HPDE6-E6E7 (cell line): ENCODE results near the gene HARS1.
"Not testable (repeated sequence)": the region's sequence is repeated elsewhere in the genome, so short reads cannot be mapped to it uniquely, and the experiment has no call there.

ENCODE experiments used
- DNase-seq: peaks from one replicate; pipeline ENCODE4 v3.0.0; 2011; ENCODE audit warnings: missing footprints; ENCODE audit errors: extremely low spot score

Gene HARS1

DNA sequence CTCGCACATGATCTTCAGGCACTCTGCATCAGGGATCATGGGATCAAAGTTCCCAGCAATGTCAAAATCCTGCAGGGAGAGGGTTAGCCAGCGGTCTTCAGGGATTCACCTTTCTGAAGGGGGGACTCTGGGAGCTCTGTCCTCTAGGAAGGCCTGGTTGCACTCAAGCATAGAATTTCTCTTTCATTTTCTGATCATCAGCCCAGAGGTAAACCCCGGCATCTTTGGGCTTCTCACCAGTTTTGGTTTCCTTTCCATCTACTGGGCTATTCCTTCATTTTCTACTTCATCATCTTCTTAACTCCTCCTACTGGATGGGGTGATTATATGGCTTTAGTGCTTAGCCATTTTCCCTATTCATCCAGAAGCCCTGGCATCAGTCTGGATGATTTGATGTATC lies 13.2 kb downstream of the HARS1 start:
- DNase-seq: no peak

DNA sequence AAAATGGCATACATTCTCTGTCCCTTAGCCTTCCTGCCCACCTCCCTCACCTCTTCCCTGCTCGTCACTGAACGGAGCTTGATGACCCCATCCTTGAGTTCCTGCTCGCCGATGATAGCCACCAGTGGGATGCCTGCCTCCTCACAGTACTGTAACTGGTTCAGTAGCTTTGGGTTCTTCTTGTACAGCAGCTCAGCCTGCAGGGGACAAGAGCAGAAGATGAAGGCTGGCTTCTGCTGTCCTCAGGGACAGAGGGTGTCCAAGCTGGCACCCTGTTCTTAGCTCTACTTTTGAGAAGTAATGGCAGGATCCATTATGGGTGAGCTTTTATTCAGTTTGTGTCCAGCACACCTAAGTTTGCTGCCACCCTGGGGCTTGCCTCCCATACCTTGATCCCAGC lies 16.5 kb downstream of the HARS1 start:
- DNase-seq: no peak

DNA sequence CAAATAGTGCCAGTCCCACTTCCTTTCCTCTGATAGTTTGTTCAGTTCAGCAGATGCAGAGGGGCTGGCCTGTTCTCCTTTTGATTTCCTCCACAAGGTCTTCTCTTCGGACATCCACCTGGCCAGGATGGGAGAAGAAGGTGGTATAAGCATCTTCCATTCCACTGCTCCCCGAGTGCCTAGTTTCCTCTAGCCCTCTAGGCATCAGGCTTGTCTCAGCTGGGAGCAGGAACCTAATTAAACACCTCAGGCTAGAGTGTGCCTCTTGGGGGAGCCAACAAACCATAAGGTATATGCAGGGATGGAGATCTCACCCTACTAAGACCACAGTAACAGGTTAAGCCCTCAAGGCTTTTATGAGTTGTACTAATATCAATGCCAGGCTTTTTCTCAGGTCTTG lies 17.0 kb downstream of the HARS1 start:
- no peak for DNase-seq

DNA sequence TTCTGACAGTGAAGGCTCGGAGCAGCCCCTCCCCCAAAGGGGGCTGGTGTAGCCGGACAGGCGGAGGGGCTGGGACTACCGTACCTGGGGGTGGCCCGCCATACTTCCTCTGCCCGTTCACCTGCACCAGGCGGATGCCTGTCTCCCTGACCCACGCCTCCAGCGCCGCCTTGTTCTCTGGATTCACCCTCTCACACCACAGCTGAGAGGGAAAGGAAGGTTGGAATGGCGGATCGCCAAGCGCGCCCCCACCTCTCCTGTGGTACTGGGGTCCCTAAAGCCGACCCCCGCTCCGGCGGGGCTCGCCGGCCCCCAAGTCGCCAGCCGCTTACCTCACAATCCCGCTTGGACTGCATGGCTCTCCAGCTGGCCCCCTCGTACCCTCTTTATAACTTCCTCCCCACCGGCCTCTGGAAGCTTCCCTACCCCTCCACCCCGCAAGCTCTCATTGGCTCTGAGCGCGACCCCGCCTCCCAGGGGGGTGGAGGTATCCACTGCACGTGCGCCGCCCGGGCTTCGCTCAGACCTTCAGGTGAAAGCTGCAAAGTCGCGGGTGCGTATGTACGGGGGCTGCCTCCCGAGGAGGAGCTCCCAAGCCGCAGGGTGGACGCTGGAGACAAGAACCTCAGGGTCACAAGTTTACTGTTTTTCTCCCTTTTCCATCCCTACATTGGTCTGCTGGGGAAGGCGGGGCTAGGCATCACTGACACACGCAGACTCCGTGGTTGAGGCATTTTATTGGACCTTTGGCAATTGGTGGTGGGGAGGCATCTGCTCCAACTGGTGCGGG lies 17.8 kb downstream of the HARS1 start, which contains the start of gene DND1:
Gene DND1, minus strand, starts transcription at position 390 of the 790 bp plus-strand sequence. Its CDS starts 34 bp downstream, at position 356.
- DNase-seq: no peak

DNA sequence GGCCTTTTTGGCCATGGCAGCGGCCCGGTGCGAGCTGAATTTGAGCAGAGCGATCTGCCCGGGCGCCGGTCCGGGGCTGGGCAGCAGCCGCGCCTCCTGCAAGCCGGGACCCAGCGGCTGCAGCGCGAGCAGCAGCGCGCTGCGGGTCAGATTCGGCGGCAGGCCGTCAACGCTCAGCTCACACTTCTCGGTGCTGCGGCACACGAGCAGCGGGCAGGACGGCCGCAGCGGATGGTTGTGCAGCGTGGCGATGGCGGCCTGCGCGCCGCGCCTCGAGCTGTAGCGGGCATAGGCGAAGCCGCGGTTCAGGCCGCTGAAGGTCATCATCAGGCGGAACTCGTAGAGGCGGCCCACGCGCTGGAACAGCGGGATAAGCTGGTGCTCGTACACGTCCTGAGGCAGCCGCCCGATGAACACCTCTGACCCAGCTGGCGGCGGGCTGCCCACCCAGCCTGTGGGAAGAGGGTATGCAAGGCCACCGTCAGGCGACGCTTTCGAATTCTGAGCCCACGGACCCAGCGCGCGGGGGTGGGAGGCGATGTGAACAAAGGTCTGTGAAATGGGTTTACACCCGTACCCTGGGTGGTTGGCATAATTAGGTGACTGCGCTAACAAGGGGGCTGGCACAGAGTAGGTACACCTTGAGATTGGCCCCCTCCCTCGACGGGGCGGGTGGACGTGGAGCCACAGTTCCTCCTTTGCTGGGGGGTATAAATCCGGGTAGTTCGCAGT lies 18.5 kb downstream of the HARS1 start:
- no peak for DNase-seq

DNA sequence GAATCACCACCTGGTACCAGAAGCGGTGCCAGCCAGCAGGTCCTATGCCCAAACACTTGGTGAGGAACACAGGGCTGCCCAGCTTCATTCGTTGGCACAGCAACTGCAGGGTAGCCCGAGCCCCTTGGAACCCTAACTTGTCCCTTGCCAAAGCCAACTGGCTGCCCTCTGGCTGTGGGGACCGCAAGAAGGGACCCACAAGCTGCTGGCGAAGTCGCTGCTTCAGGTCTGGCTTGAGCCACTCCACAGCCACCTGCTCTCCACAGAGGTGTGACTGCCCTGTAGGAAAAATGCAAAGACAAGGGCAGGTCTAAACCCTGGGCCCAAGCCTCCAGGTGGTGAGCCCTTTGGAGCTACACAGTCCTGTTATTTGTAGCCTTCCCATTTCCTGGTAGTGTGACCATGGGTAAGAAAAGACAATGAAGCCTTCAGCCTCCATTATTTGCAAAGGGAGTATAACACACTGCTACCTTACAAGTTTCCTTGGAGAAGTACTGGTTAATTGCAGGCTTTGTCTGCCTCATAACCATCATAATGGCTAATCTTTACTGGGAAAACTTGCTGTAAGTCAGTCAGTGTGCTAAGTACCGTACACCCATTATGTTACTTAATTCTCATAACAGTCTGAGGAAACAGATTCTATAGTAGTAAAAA lies 19.6 kb downstream of the HARS1 start:
- no peak for DNase-seq

DNA sequence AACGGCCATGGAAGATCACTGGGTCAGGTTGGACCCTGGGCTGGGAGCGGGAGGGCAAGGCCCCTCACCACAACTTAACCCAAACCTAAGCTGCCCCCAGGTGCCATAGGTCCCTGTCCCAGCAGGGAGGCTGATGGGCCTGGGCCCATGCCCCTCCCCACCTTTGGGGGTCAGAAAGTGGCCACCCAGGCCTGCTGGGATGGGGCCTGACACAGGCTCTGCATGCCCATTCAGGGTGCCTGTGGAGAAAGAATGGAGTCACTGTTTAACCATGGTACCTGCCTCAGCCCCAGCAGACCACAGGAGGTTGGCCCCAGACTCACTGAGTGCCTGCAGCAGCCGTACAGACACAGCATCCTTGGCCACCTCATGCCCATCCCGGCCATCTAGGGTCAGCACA lies 20.1 kb downstream of the HARS1 start:
- DNase-seq: not testable (repeated sequence)

DNA sequence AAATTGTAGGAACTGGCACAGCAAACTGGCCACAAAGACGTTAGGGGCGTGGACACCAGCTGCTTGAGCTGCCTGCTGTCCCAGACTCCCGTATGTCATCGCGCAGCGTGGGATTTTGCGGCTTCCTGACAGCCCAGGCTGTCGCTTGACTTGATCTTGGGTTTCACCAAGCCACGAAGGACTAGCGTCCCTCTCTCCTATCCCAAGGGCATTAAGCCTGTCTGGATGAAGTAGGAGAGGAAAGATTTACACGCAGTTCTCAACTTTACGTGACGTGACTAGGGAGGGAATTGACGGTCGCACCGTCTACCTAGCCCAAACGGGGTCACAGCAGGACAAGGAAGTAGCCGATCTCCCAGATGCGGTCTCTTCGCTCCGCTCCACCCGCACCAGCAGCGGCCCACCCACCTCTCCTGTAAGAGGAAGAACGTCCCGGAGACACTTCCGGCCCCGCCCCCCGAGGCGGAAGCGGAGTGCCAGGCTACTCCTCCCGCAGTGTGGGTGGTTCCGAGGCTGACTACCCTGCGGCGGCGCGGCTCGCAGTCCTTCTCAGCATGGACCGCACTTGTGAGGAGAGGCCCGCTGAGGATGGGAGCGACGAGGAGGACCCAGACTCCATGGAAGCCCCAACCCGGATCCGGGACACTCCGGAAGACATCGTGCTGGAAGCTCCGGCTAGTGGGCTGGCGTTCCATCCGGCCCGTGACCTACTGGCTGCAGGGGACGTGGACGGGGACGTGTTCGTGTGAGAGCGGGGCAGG lies 26.6 kb downstream of the HARS1 start, which contains the start of gene WDR55:
Gene WDR55, plus strand, starts transcription at position 546 of the 761 bp plus-strand sequence. Its CDS starts 9 bp downstream, at position 555.
- peak; percentile 96 for DNase-seq

DNA sequence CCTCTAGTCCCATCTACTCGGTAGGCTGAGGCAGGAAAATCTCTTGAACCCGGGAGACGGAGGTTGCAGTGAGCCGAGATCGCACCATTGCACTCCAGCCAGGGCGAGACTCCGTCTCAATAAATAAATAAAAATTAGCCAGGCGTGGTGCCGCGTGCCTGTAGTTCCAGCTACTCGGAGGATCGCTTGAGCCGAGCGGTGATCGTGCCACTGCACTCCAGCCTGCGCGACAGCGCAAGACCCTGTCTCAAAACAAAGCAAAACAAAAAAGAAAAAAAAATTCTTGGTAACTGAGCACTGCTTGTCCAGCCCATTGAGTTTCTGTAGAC lies 27.2 kb downstream of the HARS1 start:
- DNase-seq: no peak

DNA sequence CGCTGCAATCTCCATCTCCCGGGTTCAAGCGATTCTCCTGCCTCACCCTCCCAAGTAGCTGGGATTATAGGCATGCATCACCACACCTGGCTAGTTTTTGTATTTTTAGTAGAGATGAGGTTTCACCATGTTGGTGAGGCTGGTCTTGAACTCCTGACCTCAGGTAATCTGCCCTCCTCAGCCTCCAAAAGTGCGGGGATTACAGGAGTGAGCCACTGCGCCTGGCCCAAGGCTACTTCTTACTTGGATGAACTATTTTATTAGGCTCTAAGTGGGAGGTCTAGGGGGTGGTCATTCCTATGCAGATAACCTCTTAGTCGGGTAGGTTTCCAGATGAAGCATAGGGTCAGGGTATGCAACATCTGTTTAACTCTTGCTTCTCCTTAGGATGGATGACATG lies 30.8 kb downstream of the HARS1 start:
- DNase-seq: not testable (repeated sequence)

DNA sequence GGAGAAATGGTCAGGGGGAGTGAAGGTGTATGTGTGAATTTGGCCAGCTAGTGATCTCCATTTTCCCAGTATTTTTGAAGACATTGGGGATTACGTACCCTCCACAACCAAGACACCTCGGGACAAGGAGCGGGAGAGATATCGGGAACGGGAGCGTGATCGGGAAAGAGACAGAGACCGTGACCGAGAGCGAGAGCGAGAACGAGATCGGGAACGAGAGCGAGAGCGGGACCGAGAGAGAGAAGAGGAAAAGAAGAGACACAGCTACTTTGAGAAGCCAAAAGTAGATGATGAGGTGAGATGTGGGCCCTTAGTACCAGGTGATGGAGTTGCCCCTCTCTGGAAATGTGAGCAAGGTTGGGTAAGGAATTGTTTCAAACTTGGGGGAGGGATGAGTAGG lies 32.3 kb downstream of the HARS1 start:
- no peak for DNase-seq

DNA sequence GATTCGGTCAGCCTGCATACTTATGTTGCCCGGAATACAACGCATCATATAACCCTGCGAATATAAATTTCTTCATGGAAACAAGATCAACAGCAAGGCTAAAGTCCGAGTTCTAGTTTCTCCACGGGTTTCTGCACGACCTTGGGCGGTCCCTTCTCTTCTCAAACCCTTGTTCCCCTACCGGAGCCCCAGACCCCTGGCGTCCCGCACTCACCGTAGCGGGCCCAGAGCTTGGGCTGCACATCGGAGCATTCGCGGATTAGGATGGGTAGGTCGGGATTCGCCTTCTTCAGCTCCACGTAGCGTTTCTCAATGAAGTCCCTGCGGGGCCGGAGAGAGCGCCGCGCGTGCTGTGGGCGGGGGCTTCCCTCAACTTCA lies 44.1 kb downstream of the HARS1 start:
- no peak for DNase-seq

DNA sequence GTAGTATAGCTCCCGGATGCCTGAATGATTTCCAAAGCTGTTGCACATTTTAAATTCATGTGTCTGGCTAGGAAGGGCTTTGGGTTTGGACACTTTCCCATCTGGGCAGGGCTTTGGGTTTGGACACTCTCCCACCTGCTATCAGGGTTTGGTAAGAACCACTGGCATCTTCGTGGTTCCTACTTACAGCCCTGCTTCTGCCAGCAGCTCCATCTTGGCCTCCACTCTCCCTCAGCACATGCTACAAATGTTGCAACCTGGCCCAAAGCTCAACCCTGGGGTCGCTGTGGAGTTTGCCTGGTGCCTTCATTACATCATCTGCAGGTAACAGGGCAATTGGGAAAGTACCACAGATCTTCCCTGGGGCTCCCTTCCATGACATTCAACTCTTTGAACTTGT lies 48.5 kb downstream of the HARS1 start:
- no peak for DNase-seq

DNA sequence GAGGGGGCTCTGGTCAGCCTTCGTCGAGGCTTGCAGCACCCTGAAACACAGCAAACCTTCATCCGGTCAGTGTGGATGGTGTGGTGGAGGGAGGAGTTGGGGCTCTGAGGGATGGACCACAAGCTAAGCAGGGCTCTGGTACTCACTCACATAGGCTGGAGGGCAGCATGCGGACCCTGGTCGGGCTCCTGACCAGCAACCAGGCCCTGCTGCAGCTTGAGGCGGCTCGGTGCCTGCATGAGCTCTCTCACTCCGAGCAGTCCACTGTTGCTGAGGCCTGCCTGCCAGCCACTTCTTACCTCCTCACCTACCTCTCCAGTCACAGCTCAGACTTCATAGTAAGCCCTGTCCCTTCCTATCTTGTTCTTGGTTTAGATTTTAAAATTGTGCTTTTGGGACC lies 49.5 kb downstream of the HARS1 start:
- no peak for DNase-seq

DNA sequence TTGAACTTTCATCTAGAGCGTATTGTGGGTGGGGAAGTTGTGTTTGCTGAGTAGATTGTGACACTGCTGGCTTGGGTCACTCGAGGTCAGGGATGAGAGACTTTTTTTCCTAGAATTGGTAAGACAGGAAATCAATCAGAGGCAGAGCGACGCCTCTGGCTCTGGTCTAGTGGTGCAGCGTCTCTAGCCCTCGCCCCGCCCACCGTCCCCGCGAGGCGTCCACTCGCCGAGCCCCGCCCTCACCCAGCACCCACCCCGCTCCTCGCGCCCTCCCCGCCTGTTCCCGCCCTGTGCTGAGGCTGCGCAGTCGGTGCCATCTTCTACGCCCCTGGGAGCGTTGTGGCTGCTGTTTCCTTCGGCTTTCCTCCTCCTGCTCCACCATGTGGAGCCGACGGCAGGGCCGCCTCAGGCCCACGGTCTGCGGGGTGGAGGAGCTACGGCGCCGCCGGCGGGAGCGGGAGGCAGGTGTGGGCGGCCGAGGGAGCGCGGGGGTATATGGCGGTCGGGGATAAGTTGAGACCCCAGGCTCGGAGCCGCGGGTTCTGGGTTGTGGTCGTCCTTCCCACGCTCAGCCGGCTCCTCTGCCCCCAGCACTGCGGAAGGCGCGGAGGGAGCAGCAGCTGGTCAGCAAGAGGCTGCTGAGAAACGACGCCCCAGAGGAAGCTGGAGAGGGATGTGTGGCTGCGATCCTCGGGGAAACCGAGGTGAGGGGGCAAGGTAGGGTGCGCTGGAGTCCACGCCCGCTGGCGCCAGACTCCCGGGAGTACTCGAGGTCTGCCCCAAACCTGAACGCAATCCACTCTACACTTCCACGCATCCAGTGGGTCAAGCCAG lies 51.8 kb downstream of the HARS1 start, which contains the start of gene TMCO6:
Gene TMCO6, plus strand, starts transcription at position 304 of the 834 bp plus-strand sequence. Its CDS starts 77 bp downstream, at position 381.
- peak; percentile 98 for DNase-seq

DNA sequence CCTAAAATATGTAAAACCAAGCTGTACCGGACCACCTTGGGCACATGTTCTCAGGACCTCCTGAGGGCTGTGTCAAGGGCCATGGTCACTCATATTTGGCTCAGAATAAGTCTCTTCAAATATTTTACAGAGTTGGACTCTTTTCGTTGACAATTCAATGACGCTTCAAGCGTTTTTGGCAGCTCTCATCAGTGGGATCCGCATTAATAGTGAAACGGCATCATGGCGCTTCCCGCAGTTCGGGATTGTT lies 52.3 kb downstream of the HARS1 start:
- DNase-seq: not testable (repeated sequence)

DNA sequence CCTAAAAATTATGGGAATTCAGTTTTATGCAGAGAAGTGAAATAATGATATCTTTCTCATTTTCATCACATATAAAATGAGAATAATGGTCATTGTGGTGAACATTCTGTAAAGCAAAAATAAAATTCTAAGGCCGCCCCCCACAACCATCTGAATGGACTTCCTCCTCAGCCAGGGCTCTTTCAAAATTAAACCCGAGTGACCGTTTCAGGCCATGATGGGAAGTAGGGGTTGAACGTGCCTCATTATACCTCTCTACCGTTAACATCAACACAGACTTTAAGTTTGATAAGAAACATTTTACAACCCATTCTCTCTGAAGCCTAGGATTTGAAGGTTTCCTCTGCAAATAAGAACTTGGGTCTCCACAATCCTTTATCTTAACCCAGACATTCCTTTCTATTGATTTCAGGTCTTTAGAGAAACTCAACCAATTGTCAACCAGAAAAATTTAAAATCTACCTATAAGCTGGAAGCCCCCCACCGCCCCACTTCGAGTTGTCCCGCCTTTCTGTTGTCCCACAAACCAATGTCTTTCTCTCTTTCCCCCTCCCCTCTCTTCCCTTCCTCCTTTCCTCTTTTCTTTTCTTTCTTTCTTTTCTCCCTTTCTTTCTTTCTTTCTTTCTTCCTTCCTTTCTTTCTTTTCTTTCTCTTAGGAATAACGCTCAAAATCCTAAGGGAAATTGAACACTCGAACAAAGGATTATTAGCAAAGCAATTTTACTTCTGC lies 53.6 kb downstream of the HARS1 start:
- DNase-seq: no peak

DNA sequence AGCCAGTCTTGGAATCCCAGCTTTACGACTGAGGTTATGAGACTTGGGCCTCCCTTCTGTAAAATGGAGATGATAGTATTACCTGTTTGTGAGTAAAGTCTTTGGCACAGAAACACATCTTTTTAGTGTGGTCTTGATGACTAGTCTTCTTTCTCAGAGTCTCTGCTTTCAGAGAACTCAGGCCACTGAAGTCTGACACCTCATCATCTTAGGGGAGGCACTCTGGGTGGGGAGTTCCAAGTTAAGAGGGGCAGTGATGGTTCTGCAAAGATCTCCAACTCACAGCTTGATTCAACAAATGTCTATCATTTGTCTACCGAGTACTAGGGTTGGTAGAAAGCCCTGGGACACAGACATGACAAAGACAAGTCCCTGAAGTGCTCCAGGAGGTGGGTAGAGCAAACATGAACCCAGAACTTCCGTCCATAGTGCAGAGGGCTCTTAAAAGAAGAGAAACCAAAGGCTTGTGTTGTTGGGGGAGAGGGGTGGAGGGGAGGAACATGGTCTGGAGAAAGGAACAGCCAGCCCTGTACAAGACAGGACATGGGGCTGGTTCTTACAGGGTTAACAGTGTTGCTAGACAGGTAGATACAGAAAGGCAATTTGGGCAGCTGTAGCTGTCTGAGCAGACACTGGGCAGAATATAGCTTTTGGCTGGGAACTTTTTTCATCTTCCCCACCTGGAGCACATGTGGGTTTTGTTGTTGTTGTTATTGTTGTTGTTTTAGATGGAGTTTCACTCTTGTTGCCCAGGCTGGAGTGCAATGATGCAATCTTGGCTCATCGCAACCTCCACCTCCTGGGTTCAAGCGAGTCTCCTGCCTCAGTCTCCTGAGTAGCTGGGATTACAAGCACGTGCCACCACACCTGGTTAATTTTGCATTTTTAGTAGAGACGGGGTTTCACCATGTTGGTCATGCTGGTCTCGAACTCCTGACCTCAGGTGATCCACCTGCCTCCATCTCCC lies 55.6 kb downstream of the HARS1 start:
- no peak for DNase-seq

DNA sequence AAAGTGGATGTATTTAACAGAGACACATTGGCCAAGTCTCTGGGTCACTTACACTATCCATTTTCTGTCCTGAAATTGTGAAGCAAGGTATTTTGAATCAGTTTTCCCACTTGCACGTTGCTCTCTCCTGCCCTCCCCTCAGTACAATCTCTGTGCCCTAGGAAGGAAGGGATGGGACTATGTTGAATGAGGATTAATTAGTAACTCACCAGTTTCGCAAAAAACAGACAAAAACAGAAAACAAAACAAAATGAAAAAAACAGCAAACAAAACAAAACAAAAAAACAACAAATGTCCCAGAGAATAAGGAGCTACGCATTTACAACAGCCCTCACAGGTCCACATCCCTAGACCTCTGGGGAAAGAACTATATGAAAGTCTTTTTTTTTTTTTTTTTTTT lies 57.1 kb downstream of the HARS1 start:
- no peak for DNase-seq
